Ecto neural progenitor cell (in vitro differentiated cells): ENCODE data around the gene AQP1.
A peak's percentile ranks its signal among the peaks of the same experiment; 100 is the strongest.

ENCODE experiments used
- DNase-seq: peaks from one replicate; pipeline ENCODE4 v3.0.0-alpha.2; 2018; ENCODE audit warnings: low spot score

The AQP1 gene

GRCh38 chr7:30921540-30922401 lies 10.1 kb downstream of the AQP1 start:
- DNase-seq, result peak; percentile 43

GRCh38 chr7:30922596-30922995 lies 10.9 kb downstream of the AQP1 start:
- peak; percentile 40 for DNase-seq

DNA sequence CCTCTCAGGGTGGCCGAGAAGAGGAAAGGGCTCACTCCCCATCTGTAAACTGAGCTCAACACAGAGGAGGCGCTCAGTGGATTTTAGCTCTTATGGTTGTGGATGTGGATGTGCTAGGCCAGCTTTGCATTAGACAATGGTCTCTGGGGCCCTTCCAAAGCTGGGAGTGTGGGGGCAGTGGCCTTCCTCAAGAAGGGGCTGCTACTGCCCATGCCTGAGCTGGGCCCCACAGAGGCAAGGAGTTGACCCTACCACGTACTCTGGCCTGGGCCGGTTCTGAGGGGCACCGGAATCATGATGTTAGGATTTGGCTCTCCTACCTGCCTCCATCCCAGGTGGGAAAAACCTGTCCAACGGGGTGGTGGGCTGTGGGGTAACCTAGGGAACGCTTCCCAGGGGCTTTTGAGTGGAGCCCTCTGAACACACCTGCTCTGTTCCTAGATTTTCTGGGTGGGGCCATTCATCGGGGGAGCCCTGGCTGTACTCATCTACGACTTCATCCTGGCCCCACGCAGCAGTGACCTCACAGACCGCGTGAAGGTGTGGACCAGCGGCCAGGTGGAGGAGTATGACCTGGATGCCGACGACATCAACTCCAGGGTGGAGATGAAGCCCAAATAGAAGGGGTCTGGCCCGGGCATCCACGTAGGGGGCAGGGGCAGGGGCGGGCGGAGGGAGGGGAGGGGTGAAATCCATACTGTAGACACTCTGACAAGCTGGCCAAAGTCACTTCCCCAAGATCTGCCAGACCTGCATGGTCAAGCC lies 11.5 kb downstream of the AQP1 start:
- DNase-seq, result peak; percentile 34

DNA sequence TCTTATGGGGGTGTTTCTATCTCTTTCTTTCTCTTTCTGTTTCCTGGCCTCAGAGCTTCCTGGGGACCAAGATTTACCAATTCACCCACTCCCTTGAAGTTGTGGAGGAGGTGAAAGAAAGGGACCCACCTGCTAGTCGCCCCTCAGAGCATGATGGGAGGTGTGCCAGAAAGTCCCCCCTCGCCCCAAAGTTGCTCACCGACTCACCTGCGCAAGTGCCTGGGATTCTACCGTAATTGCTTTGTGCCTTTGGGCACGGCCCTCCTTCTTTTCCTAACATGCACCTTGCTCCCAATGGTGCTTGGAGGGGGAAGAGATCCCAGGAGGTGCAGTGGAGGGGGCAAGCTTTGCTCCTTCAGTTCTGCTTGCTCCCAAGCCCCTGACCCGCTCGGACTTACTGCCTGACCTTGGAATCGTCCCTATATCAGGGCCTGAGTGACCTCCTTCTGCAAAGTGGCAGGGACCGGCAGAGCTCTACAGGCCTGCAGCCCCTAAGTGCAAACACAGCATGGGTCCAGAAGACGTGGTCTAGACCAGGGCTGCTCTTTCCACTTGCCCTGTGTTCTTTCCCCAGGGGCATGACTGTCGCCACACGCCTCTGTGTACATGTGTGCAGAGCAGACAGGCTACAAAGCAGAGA lies 12.2 kb downstream of the AQP1 start:
- peak; percentile 38 for DNase-seq

DNA sequence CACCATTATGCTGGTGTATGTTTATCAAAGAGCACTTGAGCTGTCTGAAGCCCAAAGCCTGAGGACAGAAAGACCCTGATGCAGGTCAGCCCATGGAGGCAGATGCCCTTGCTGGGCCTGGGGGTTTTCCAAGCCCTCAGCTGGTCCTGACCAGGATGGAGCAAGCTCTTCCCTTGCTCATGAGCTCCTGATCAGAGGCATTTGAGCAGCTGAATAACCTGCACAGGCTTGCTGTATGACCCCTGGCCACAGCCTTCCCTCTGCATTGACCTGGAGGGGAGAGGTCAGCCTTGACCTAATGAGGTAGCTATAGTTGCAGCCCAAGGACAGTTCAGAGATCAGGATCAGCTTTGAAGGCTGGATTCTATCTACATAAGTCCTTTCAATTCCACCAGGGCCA lies 13.0 kb downstream of the AQP1 start:
- DNase-seq, result no peak

GRCh38 chr7:30925117-30925516 lies 13.5 kb downstream of the AQP1 start:
- no peak for DNase-seq

- DNase-seq, result peak; percentile 35
Observed at GRCh38 chr7:30925913-30926312, 14.3 kb downstream of the AQP1 start.

GRCh38 chr7:30926313-30926712 lies 14.7 kb downstream of the AQP1 start:
- DNase-seq, result no peak

- no peak for DNase-seq
Observed at GRCh38 chr7:30927040-30927439, 15.4 kb downstream of the AQP1 start.

DNA sequence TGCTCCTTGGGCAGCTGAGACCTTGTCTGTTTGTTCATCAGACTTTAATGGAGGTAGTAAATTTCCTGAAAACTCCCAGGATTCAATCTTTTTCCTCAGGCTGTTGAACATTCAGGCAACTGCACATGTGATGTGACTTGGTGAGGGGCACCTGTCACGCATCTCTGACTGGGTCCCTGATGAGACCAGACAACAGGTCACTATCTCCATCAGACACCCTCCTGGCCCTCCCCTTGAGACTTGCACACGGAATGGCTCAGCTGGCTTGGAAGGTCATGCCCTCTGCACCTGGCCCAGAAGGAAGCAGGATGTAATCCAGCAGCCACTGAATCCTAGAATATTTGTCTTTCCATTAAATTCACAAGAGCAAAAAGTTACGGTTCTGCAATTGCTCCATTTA lies 15.9 kb downstream of the AQP1 start:
- DNase-seq, result no peak

DNA sequence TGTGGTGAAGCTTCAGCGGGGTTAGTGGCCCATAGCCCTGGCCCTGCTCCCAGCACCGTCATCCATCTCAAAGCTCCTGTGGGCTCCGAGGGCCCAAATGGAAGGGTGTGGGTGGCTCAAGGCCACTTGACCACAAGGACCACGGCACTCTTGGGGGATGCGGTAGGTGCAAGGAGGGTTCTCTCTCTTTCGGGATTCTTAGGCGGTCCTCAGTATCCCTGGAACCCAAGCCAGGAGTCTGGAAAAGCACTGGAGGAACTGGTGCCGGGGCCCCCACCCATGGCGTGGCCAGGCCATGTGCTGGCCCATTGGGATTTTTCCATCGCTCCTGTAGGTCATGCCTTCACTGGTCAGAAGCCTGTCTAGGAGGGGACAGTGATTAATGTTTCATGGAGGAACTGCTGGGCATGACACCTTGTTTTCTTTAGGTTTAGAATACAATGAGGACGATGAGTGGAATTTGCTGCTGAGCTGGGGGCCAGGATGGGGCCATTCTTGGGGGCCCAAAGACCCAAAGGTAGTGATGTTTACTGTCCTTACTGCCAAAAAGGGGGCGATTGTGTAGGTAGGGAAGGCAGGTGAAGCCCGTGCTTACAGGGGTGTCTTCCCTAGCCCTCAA lies 16.7 kb downstream of the AQP1 start:
- no peak for DNase-seq

DNA sequence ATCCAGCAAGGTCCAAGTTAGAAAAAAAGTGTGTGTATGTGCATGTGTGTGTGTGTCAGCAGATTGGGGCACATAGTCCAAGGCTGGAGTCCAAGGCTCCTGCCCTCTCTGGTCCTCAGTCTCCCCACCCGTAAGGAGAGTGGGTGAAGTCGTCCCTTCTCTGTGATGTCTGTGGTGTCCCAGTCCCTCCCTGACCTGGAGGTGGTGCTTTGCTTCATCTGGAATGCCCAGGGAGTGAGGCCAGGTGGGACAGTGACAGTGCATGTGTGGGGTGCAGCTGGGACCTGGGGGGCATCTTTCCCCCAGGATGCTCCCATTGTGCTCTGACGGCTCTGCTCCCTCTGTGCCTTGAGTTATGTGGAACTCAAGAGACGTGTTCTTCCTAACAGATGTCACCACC lies 18.0 kb downstream of the AQP1 start:
- DNase-seq, result no peak

- no peak for DNase-seq
Observed at GRCh38 chr7:30930621-30931020, 19.0 kb downstream of the AQP1 start.

- no peak for DNase-seq
Observed at GRCh38 chr7:30931161-30931928, 19.7 kb downstream of the AQP1 start.

DNA sequence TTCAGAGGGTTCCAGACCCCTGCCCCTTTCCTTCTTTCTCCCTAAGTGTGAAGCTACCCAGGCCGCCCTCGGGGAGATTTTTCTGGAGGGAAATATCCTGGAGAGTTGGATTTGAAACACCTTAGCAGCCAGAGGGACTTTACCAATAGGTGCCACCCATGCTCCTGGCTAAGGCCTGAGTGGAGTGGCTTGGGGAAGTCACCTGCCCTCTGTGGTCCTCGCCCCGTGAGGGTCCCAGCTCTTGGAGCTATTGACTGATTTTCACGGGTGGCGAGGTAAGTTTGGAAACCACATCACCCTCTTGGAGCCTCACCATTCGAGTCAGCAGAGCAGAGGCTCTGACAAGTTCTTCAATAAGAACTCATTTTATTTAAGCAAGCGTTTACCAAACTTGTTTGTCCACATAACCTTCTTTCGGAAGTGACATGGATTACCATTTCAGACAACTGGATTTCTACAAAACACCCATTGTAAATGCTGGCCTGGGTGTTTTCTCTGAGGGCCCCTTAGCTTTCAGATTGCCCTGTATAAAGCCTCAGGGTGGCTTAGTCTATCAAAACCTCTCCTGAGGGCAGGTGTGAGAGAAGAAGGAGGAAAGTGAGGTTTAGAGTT lies 20.4 kb downstream of the AQP1 start:
- DNase-seq, result no peak

DNA sequence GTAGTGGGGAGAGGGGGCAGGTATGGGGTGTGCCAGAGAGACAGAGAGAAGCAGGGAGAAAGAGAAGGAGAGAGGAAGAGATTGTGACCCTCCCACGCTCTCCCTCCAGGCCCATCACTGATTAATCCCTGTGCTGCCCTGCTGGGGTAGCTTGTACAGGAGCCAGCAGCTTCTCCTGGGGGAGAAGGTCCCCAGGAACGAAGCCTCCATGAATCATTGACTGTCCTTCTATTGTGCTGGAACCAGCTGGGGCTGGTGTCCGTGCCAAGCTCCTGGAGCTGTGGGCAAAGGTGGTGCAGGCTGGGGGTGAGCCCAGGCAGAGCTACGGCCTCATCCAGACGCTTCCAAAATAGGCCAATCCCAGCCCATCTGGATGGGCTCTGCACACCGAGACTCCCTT lies 20.9 kb downstream of the AQP1 start:
- DNase-seq, result no peak

DNA sequence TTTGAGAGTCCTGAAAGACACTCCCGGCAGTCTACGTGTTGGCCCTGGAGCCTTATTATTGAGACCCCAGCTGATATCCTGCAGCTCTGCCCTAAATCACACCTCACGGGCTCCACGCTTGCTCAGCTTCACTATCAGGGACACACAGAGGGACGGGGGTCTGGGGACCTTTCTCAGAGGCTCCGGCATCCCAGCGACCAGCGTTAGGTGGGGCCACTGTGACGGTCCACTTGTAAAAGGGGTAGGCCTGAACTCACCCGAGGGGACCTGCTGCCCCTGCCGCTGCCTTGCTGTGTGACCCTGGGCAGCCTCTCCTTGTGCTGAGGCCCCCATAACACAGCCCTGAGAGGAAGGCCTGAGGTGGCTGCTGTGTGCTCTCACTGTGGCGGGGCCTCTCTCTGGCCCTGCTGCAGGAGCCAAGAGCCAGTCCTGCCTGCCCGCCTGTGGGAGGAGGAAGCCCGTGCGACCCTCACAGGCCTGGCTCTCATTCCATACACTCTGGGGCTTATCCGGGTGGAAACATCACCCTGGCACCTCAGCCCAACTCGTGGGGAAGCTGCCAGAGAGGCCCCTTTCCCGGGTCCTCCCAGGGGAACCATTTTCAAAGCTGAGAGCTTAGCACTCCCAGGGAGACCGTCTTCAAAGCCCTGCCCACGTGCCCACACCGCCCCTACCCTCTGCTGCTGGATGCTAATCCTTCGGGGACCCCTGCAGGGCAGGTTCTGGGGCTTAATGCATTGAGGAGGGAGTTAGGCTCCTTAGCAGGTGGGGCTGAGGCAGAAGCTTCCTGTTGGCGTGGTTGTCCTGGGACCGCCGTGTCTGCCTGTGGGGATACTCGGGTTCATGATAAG lies 21.7 kb downstream of the AQP1 start:
- peak; percentile 75 for DNase-seq

DNA sequence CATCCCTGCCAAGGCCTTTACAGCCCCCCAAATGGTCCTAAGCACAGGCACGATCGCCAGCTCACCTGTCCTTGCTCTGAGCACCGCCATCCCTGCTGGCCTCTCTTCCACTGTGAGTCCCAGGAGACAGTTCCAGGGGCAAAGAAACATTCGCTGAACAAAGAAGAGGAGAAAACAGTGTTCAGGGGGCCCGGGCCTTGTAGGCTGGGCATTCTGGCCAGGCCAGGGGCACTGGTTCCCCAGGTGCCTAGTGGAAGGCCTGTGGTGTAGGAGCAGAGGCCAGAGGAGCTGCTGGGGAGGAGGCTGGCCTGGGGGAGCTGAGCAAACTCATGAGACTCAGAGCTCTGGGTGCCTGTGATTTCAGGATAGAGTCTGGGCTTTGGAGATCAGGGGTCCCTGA lies 22.6 kb downstream of the AQP1 start:
- no peak for DNase-seq

DNA sequence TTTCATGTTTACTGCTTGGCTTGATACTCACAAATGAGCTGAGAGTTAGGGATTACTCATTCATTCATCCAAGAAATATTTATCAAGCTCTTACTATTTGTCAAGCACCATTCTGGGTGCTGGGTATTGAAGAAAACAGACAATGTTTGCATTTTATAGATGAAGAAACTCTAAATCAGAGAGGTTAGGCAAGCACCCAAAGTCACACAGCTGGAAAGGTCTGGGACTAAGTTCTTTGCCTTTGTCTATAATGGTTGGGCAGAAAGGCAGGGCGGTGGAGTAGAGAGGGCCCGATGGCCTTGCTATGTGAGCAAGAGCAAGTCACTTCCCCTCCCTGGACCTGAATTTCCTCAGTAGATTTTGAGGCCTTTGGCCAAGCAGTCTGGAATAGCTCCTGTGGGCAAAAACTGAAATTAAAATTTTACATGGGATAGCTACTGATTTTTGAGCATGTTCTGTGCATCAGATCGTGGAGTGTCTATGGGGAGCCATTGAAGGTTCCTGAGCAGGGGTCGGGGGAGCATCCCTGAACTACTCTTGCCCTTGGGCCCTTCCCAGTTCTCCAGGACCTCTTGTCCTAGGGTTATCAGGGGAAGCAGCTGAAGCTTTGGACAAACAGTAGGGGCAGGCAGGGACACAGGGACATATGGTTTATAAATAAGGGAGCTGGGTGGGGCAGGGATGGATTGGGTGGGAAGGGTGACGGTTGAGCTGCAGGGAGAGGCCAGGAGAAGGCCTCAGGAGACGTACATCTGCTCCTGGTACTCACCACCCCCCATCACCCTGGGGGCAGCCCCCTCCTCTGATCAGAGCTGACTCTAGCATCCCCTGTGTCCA lies 23.3 kb downstream of the AQP1 start:
- no peak for DNase-seq

- no peak for DNase-seq
Observed at GRCh38 chr7:30935569-30935877, 23.9 kb downstream of the AQP1 start.
